ENCODE measurements around the gene H3-3A. TPM values are rescaled to one million over a fixed set of nuclear protein-coding genes. Genes with fewer than 3 reads are reported as not detected.

Gene H3-3A
- 46.7 and 189 TPM in 2 replicates for total RNA-seq (ENCODE audit: low replicate concordance)

DNA sequence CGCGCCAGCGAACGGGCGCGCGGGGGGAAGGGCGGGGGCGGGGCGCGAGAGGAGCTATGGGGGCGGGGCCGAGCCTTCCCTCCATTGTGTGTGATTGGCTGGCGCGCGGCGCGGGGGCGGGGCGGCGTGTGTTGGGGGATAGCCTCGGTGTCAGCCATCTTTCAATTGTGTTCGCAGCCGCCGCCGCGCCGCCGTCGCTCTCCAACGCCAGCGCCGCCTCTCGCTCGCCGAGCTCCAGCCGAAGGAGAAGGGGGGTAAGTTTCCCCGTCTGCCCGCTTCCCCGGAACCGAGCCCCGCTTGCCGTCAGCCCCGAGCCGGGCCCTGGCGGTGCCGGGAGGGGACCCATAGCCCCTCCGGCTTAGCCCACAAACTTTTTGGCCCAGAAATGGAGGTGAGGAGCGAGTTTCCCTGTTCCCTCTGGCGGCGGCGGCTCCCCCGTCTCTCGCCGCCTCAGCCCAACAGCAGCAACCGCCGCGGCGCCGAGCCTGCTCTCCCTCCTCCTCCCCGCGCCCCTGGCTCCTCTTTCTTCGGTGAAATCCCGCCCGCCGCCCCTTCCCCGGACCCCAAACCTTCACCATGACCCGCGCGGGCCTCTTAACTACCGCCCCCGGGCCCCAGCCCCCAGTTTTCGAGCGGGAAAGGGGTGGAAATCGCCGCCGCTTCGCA lies at the start of gene H3-3A:
H3-3A (plus strand) TSS at position 159 of the 666 bp plus-strand sequence. CDS start 1,636 bp downstream, outside the sequence.

Other genes starting within 250 kb of the H3-3A start
- 12.0 and 19.3 TPM in 2 replicates for gene TMEM63A, start 180.3 kb upstream of the H3-3A start, total RNA-seq (ENCODE audit: low replicate concordance)
- 0.08 and 0.23 TPM in 2 replicates for gene LEFTY1, start 173.6 kb upstream of the H3-3A start, total RNA-seq (ENCODE audit: low replicate concordance)
- 30.3 and 34.9 TPM in 2 replicates for gene PYCR2, start 138.5 kb upstream of the H3-3A start, total RNA-seq (ENCODE audit: low replicate concordance)
- 0.08 TPM in 1 of 2 replicates, not detected in the other for gene LEFTY2, start 121.5 kb upstream of the H3-3A start, total RNA-seq (ENCODE audit: low replicate concordance)
- gene SDE2, start 63.4 kb upstream of the H3-3A start, total RNA-seq (ENCODE audit: low replicate concordance), result 11.2 and 22.8 TPM in 2 replicates
- 59.8 and 79.6 TPM in 2 replicates for gene ACBD3, start 124.0 kb downstream of the H3-3A start, total RNA-seq (ENCODE audit: low replicate concordance)
- not detected in 2 replicates for gene MIXL1, start 160.9 kb downstream of the H3-3A start, total RNA-seq (ENCODE audit: low replicate concordance)
- 0.82 and 3.1 TPM in 2 replicates for gene LIN9, start 246.4 kb downstream of the H3-3A start, total RNA-seq (ENCODE audit: low replicate concordance)